ENCODE measurements around the gene CD300LF.

GRCh38 chr17:74760404-74761105 lies 47.8 kb upstream of the CD300LF start:
- TF ChIP-seq, protein P1, sequence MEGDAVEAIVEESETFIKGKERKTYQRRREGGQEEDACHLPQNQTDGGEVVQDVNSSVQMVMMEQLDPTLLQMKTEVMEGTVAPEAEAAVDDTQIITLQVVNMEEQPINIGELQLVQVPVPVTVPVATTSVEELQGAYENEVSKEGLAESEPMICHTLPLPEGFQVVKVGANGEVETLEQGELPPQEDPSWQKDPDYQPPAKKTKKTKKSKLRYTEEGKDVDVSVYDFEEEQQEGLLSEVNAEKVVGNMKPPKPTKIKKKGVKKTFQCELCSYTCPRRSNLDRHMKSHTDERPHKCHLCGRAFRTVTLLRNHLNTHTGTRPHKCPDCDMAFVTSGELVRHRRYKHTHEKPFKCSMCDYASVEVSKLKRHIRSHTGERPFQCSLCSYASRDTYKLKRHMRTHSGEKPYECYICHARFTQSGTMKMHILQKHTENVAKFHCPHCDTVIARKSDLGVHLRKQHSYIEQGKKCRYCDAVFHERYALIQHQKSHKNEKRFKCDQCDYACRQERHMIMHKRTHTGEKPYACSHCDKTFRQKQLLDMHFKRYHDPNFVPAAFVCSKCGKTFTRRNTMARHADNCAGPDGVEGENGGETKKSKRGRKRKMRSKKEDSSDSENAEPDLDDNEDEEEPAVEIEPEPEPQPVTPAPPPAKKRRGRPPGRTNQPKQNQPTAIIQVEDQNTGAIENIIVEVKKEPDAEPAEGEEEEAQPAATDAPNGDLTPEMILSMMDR (IDR thresholded peaks at IDR 0.05), result no peak
- no peak for TF ChIP-seq POLR2A (IDR thresholded peaks at IDR 0.05)
